DMS 273 (cell line): Measurements from ENCODE around the gene KCTD5.
A peak's percentile ranks its signal among the peaks of the same experiment; 100 is the strongest.
"Not testable (repeated sequence)": the region's sequence is repeated elsewhere in the genome, so short reads cannot be mapped to it uniquely, and the experiment has no call there.

Experiments used
- DNase-seq: peaks from one replicate; lab custom pipeline; 2025; ENCODE audit not compliant: unreplicated experiment; lab: John Stamatoyannopoulos, UW

Gene KCTD5

DNA sequence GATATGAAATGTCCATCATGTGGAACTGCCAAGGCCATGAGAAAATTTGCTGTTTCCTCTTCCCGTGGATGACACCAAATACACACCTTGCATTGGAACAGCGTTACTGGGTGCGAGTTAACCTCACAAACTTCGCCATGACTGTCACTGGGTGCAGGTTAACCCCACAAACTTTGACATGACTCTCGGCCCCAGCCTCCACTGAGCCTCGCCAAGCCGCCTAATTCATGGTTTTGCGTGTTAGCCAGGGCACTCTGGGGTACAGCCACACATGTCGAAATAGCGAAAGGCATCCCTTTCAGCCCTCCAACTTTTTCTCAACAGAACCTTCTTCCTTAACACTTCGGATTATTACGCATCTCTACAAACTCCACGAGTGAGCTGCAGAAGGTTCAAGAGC lies 10.6 kb upstream of the KCTD5 start:
- no peak for DNase-seq

GRCh38 chr16:2673066-2673999 lies 9.0 kb upstream of the KCTD5 start:
- DNase-seq = peak; percentile 98

- DNase-seq = no peak
Measured at GRCh38 chr16:2675021-2675420, 7.3 kb upstream of the KCTD5 start.

DNA sequence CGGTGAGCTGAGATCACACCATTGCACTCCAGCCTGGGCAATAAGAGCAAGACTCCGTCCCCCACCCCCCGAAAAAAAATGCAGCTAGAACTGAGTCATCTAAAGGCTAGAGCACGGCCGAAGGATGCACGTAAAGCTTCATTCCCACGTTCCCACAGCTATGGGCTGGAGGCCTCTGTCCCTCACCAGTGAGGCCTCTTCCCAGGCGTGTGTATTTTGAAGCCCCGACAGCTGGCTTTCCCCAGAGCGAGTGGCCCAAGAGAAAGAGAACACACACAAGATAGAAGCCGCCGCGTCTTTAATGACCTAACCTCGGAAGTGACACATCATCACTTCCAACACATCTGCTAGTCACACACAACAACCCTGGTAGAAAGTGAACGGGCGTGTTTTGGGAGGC lies 6.6 kb upstream of the KCTD5 start:
- DNase-seq = no peak

DNA sequence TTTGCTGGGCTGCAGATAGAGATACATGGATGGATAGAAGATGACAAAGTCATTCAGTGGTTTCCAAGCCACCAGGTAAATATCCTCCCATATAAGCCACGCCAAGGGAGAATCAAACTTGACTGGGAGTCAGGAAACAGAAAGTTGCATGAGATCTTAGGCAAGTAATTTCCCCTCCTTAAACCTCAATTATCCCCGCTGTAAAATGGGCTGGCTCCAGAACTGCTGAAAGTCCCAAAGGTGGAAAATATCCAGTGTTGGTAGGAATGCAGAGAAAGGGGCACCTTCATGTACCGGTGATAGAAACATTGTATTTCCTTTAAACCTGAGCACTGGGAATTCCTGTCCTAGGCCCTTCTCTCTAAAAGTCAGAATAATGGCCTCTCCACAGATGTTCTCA lies 5.4 kb upstream of the KCTD5 start:
- DNase-seq = not testable (repeated sequence)

DNA sequence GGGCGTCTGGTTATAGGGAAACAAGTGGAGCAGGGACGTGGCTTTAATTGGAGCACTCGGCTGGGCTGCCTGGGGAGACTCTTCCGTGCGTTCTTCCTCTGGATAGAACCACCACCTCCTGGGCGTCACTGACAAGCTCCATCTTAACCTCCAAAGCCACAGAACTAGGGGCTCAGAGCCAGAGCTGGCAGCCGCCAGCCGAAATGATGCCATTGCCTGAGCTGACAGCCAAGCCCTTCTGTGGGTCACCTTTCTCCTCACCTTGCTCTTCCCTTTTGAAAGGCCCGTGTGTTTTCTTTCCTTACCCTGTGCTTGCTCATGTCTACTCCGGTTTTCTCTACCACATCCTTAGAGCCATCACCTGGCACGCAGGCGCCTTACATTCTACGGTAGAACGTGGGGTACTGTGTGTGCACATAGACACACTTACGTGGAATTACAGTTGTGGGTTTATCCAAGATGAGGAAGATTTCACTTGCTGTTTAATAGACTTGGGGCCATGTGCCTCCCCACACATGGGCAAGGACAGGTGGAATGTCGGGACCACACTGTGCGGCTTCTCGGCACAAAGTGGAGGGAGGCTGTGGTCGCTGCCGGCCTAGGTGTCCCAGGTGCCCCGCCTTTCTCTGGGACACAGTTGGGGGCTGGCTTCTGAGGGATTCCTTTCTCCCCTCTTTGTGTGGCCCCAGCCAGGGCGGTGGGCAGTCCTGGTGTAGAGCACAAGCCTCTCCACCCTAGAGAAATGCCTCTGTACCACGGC lies 3.9 kb upstream of the KCTD5 start:
- not testable (repeated sequence) for DNase-seq

GRCh38 chr16:2679902-2680301 lies 2.4 kb upstream of the KCTD5 start:
- not testable (repeated sequence) for DNase-seq

- DNase-seq = not testable (repeated sequence)
Measured at GRCh38 chr16:2680360-2680759, 2.0 kb upstream of the KCTD5 start.

DNA sequence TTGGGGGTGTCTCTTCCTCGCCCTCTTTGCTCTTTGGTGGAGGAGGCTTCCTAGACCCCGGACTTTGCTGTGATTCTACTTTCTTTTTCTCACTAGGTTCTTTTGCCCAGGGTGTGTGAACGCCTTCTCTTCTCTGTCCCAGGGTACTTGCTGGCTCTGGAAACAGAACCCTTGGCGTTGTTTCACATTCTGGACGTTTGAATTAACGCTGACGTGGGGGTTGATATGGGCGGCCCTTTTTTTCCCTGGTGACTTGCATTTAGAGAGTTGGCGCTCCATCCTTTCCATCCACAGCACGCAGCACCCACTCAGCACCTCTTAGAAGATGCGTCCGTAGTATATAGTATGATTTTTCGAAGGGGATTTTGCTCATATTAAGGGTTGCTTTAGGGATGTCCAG lies 718 bp downstream of the KCTD5 start:
- DNase-seq = not testable (repeated sequence)

GRCh38 chr16:2686075-2686474 lies 3.8 kb downstream of the KCTD5 start:
- not testable (repeated sequence) for DNase-seq

DNA sequence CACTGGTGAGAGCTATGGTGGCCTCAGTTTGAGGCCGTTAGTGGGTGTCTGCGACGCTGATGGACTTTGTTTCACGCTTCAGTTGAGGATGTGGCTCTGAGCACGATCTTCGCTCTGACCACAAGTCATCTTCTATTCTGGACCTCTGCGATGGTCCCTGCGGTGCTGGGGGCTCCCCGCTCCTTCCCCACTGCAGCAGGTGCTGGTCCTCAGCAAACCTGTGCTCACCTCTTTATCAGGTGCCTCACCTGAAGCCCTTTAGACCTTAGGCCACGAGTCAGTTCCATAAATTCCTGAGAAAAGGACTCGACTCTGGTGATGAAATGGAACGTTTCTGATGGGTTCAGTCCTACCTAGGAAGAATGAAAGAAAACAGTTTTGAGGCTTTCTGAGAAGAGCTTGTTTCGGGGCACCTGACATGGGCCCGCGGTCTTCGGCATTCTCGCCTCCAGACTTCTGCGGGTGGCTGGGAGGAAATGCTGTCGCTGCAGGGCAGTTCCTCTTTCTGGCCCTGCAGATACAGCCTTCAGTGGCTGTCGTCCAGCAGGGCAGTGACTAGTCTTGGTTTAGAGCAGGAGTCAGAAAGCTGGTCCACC lies 4.7 kb downstream of the KCTD5 start:
- no peak for DNase-seq

DNA sequence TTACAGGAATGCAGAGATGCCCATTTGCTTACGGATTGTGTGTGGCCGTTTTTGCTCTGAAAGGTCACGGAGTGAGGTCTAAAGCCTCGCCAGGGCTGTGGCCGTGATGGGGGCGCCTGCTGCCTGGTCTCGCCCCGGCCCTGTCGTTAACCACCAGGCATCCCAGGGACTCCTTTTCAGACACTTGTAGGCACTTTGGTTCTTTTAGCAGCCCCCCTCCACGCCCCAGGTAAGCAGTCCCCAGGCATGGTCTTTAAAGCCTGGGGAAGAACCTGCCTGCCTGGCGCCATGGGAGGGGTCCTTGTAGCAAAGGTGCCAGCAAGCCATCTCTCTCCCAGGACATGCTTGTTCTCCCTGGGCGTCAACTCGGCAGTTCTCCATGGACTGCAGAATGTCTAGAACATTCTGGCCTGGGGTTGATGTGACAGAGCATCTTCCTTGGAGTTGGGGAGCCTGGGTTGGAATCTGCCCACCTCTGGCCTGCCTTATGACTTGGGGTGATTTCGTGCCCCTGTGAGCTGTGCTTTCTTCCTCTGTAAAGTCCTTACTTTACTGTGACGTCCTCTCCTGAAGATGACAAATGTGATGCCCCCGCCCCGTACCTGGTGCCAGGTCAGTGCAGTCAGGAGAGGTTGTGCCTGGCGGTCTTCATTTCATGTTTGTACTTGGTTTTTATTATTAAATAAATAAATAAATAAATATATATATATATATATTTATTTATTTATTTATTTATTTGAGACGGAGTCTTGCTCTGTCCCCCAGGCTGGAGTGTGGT lies 5.4 kb downstream of the KCTD5 start:
- no peak for DNase-seq

- DNase-seq = not testable (repeated sequence)
Measured at GRCh38 chr16:2689422-2689821, 7.1 kb downstream of the KCTD5 start.

DNA sequence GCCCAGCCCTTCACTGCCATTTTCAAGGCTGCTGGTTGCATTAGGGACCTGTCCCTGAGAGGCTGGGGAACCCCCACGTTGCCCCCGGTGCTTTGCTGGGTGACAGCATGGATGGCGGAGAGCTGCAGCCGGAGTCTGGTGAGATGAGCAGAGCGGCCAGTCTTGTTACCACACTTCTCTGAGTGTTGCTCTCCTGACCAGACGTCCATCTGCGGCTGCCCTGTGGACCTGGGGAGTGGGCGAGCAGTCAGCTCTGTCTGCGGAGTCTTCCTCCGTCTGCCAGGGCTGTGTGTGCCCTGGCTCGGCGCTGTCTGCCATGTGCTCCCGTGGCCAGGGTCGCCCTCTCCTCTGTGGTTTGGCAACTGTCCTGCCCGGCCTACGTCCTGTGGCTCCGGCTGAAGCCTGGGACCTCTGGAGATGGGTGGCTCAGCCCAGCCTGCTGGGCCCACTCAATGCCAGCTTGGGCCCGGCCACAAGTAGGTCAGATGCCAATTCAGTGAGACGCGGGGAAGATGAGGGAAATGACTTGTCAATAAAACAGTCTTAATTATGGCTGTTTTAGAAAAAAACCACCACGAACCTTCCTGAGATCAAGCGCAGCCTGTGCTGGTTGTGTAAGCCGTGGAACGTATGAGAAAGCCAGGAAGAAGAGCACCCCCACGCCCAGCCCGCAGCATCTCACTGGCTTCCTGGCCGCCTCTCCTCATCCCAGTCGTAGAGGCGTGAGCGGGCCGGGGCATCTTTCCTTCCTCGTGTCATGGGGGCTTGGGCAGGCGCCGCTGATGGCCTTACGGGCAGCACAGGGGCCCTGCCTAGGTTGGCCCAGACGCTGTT lies 7.9 kb downstream of the KCTD5 start:
- no peak for DNase-seq

DNA sequence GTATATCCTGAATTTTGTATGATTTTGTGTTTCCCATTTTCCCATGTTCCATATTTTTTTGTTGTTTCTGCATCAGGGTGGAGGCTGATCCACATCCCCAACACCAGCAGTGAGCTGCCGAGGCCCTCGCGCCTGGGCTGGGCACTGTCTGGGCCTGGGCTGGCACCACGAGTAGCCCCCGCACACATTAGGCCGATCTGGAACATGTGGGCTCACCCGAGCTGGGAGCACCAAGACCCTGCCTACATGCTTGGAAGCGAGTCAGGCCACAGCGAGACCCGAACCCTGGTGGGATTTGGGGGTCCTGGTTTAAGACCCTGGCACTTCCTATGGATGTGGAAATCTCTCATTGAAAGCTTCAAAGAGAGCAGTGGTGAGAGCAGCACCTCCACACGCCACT lies 8.5 kb downstream of the KCTD5 start:
- DNase-seq = no peak

- DNase-seq = peak; percentile 97
Measured at GRCh38 chr16:2691491-2692248, 9.3 kb downstream of the KCTD5 start.

DNA sequence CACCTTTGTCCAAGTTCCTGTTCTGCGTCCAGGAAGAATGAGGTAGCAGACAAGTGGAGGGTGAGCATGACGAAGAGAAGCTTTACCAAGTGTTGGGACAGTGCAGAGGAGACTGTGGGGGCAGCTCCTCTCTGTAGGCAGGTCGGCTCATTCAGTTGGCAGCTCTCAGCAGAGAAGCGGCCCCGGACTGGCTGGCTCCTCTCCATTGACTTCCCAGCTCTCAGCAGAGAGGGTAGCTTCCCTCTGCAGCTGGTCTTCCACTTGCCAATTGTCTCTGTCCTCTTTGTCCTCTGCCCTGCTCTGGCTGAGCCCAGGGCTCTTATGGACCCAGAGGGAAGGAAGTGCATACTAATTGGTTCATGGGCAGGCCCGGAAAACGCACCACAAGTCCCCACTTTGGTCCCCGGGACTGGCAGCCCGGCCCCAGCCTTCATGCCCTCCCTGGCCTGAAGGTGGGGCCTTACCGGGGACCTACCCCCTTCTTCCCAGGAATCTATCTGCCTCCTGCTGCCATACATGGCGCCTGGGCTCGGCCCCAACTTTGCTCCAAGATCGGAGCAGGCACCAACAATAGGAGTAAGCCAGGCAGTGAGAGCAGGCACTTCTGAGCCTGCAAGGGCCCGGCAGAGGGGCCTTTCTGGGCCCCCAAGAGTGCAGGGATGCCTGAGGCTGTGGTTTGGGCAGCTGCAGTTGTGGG lies 10.1 kb downstream of the KCTD5 start:
- peak; percentile 74 for DNase-seq

DNA sequence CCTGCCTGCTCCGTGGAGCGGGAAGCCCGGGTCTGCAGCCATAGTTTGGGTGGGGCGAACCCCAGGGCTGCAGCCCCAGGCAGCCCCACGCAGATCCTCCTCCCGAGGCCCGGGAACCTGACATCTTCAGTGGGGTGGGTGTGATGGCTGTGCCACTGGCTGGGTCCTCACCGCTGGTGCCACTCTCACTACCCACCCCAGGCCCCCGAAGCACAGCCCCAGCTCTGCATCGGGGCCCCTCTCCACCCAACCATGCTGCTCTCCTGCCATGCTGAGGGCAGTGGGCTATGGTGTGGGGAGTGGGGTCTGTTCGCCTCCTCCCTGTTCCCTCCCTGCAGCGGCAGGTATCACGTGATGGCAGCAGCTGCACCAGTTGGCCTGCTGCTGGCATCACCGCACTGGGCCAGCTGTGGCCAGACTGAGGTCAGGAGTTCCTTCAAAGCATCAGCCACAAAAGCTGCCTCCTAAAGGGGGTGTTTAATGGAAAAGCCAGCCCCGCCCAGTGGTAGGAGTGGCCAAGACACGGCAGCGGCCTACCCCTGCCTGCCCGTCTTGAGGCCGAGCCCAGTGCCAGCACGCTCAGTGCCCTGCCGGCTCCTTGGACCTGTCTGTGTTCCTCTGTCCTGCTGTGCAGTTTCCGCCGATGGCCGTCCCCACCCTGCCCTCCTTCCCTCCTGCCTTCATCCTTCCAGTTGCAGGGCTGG lies 10.8 kb downstream of the KCTD5 start:
- peak; percentile 47 for DNase-seq
